ENCODE measurements around the gene KDM1B. TPM values are rescaled to one million over a fixed set of nuclear protein-coding genes. Genes with fewer than 3 reads are reported as not detected.

Gene KDM1B
- total and polyA plus RNA-seq, 9 of the 15 experiments (the other 6 are each of a cell fraction or from before 2014, with no cell fraction given), result 1.4 to 58.9 (median 36.3) TPM

- TF ChIP-seq SP2 (IDR thresholded peaks at IDR 0.05; ENCODE audit: extremely low read depth, low read depth, low read length, poor library complexity, severe bottlenecking), result no peak
- TF ChIP-seq ATF1 (CRISPR knock-in tag; IDR thresholded peaks at IDR 0.05), result no peak
- no peak for TF ChIP-seq ATF1 (tag; IDR thresholded peaks at IDR 0.05)
- TF ChIP-seq CTBP1 (IDR thresholded peaks at IDR 0.05; ENCODE audit: borderline replicate concordance), result peak; percentile 88; the same call in 1 of the 2 replicates
- no peak for TF ChIP-seq ESRRA (IDR thresholded peaks at IDR 0.05; ENCODE audit: borderline replicate concordance, low read depth)
- TF ChIP-seq ZNF134 (CRISPR knock-in tag; conservative IDR thresholded peaks at IDR 0.05), result no peak
- TF ChIP-seq, protein P1, sequence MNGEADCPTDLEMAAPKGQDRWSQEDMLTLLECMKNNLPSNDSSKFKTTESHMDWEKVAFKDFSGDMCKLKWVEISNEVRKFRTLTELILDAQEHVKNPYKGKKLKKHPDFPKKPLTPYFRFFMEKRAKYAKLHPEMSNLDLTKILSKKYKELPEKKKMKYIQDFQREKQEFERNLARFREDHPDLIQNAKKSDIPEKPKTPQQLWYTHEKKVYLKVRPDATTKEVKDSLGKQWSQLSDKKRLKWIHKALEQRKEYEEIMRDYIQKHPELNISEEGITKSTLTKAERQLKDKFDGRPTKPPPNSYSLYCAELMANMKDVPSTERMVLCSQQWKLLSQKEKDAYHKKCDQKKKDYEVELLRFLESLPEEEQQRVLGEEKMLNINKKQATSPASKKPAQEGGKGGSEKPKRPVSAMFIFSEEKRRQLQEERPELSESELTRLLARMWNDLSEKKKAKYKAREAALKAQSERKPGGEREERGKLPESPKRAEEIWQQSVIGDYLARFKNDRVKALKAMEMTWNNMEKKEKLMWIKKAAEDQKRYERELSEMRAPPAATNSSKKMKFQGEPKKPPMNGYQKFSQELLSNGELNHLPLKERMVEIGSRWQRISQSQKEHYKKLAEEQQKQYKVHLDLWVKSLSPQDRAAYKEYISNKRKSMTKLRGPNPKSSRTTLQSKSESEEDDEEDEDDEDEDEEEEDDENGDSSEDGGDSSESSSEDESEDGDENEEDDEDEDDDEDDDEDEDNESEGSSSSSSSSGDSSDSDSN (IDR thresholded peaks at IDR 0.05; ENCODE audit: borderline replicate concordance in 1 of 2, low read depth in 2 of 2, low read length in 2 of 2), result peak; percentile 84 to 90; a peak in 3 of 4 replicates
- TF ChIP-seq POLR2B (IDR thresholded peaks at IDR 0.05; ENCODE audit: low read depth, partially characterized antibody), result no peak
- TF ChIP-seq, protein P2, sequence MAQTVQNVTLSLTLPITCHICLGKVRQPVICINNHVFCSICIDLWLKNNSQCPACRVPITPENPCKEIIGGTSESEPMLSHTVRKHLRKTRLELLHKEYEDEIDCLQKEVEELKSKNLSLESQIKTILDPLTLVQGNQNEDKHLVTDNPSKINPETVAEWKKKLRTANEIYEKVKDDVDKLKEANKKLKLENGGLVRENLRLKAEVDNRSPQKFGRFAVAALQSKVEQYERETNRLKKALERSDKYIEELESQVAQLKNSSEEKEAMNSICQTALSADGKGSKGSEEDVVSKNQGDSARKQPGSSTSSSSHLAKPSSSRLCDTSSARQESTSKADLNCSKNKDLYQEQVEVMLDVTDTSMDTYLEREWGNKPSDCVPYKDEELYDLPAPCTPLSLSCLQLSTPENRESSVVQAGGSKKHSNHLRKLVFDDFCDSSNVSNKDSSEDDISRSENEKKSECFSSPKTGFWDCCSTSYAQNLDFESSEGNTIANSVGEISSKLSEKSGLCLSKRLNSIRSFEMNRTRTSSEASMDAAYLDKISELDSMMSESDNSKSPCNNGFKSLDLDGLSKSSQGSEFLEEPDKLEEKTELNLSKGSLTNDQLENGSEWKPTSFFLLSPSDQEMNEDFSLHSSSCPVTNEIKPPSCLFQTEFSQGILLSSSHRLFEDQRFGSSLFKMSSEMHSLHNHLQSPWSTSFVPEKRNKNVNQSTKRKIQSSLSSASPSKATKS (CRISPR knock-in tag; IDR thresholded peaks at IDR 0.05), result no peak
- peak; percentile 96 for TF ChIP-seq SAFB (IDR thresholded peaks at IDR 0.05; ENCODE audit: borderline replicate concordance, low read depth, low read length)
- no peak for TF ChIP-seq RHOXF2B (CRISPR knock-in tag; conservative IDR thresholded peaks at IDR 0.05)
- no peak for TF ChIP-seq TAF7 (tag; IDR thresholded peaks at IDR 0.05)
- no peak for TF ChIP-seq ZNF764 (CRISPR knock-in tag; IDR thresholded peaks at IDR 0.05; ENCODE audit: low read depth)
- peak; percentile 84 for TF ChIP-seq PHF8 (IDR thresholded peaks at IDR 0.05; ENCODE audit: borderline replicate concordance, low read length)
- peak; percentile 87 for TF ChIP-seq GATAD2B (IDR thresholded peaks at IDR 0.05; ENCODE audit: borderline replicate concordance)
- no peak for TF ChIP-seq IRF2 (CRISPR knock-in tag; IDR thresholded peaks at IDR 0.05)
- TF ChIP-seq, protein P3, sequence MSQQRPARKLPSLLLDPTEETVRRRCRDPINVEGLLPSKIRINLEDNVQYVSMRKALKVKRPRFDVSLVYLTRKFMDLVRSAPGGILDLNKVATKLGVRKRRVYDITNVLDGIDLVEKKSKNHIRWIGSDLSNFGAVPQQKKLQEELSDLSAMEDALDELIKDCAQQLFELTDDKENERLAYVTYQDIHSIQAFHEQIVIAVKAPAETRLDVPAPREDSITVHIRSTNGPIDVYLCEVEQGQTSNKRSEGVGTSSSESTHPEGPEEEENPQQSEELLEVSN (IDR thresholded peaks at IDR 0.05; ENCODE audit: borderline replicate concordance in 1 of 2, extremely low read depth in 1 of 2, insufficient read depth in 1 of 2, insufficient read length in 1 of 2, low read depth in 1 of 2, low read length in 1 of 2, poor library complexity in 1 of 2, severe bottlenecking in 1 of 2), result peak; percentile 69 to 80
- peak; percentile 95 for TF ChIP-seq TARDBP (IDR thresholded peaks at IDR 0.05)
- TF ChIP-seq MEF2A (IDR thresholded peaks at IDR 0.05; ENCODE audit: control insufficient read depth, low read depth, low read length), result no peak
- 0 out of 2 replicates have a peak, but pooled peaks have one; percentile 62 for TF ChIP-seq KLF6 (CRISPR knock-in tag; IDR thresholded peaks at IDR 0.05; ENCODE audit: borderline replicate concordance)
- TF ChIP-seq GTF2E2 (tag; IDR thresholded peaks at IDR 0.05), result no peak; the same call in 1 of the 2 replicates
- TF ChIP-seq FOXJ3 (CRISPR knock-in tag; IDR thresholded peaks at IDR 0.05), result no peak
- no peak for TF ChIP-seq ZNF174 (CRISPR knock-in tag; IDR thresholded peaks at IDR 0.05)
- no peak for TF ChIP-seq TCF7 (IDR thresholded peaks at IDR 0.05; ENCODE audit: borderline replicate concordance)
Measured at GRCh38 chr6:18264219-18264922, 109.1 kb downstream of the KDM1B start, which contains the start of gene DEK (continued).

All from K562 (cell line).